IMR-90 (cell line): ENCODE measurements around the gene ZNF253. TPM values are rescaled to one million over a fixed set of nuclear protein-coding genes. Genes with fewer than 3 reads are reported as not detected.

ENCODE experiments used
- ATAC-seq: fragments of 200-7000 bp; cut with Tn5 transposase; 2 replicates; pipeline ENCODE4 v1.9.1; 2020; ENCODE audit warnings: low read depth, mild to moderate bottlenecking, moderate library complexity
- BruUV-seq: library from RNA; stranded (reverse); fragments of 400-500 nt; replicated peaks from 2 replicates; lab custom pipeline; 2021; lab: Mats Ljungman, UMichigan
- CTCF ChIA-PET: fragments of 300-600 bp; formaldehyde crosslinking; extraction: SDS; loops from one replicate; lab custom pipeline; 2021; ENCODE audit warnings: antibody characterized with exemption; lab: Yijun Ruan, JAX
- POLR2A ChIA-PET: fragments of 300-600 bp; sonication (Branson Sonifier 250); formaldehyde crosslinking; loops from one replicate; lab custom pipeline; 2022; ENCODE audit warnings: antibody characterized with exemption; ENCODE audit not compliant: unreplicated experiment; lab: Charles Lee
- DNase-seq: peaks from one replicate; pipeline ENCODE4 v3.0.0; 2013
- H2AFZ ChIP-seq: replicated peaks from 2 replicates; pipeline ENCODE3; 2013; ENCODE audit warnings: low read length, mild to moderate bottlenecking; ENCODE audit not compliant: poor library complexity
- H2AK5ac ChIP-seq: 2 replicates; pipeline ENCODE4 v1.6.1; 2013; ENCODE audit warnings: low read depth, low read length, inconsistent platforms
- H2AK9ac ChIP-seq: replicated peaks from 2 replicates; pipeline ENCODE3; 2013; ENCODE audit warnings: mild to moderate bottlenecking, low read depth, low read length, moderate library complexity; ENCODE audit not compliant: poor library complexity
- H2BK120ac ChIP-seq: 2 replicates; pipeline ENCODE4 v1.6.1; 2013; ENCODE audit warnings: low read depth, low read length, inconsistent platforms
- H2BK15ac ChIP-seq: 3 replicates; pipeline ENCODE4 v1.6.1; 2013; ENCODE audit warnings: low read depth, low read length, inconsistent platforms
- H2BK20ac ChIP-seq: 2 replicates; pipeline ENCODE4 v1.6.1; 2013; ENCODE audit warnings: low read depth, mild to moderate bottlenecking, inconsistent platforms, low read length, moderate library complexity
- H2BK5ac ChIP-seq: 2 replicates; pipeline ENCODE4 v1.6.1; 2013; ENCODE audit warnings: mild to moderate bottlenecking, low read depth, low read length, inconsistent platforms; ENCODE audit not compliant: poor library complexity, severe bottlenecking
- H3K14ac ChIP-seq: replicated peaks from 2 replicates; pipeline ENCODE4 v1.6.1; 2013; ENCODE audit warnings: low read depth, low read length, inconsistent platforms
- H3K18ac ChIP-seq: 2 replicates; pipeline ENCODE4 v1.6.1; 2013; ENCODE audit warnings: low read depth, low read length, control low read depth
- H3K23ac ChIP-seq: 2 replicates; pipeline ENCODE4 v1.6.1; 2013; ENCODE audit warnings: low read depth, low read length, inconsistent platforms
- H3K27ac ChIP-seq: 2 replicates; pipeline ENCODE4 v1.5.1; 2013; ENCODE audit warnings: mild to moderate bottlenecking, control low read depth, low read length; ENCODE audit not compliant: insufficient read depth
- H3K27me3 ChIP-seq: 2 replicates; pipeline ENCODE4 v1.6.1; 2013; ENCODE audit warnings: low read length; ENCODE audit not compliant: control insufficient read depth, insufficient read depth
- H3K36me3 ChIP-seq: 2 replicates; pipeline ENCODE4 v1.6.1; 2013; ENCODE audit warnings: low read length, mixed read lengths; ENCODE audit not compliant: control insufficient read depth, insufficient read depth
- H3K4ac ChIP-seq: 2 replicates; pipeline ENCODE4 v1.6.1; 2013; ENCODE audit warnings: low read depth, low read length, inconsistent platforms
- H3K4me1 ChIP-seq: 2 replicates; pipeline ENCODE4 v1.6.1; 2013; ENCODE audit warnings: low read length, mixed read lengths; ENCODE audit not compliant: control insufficient read depth, insufficient read depth
- H3K4me2 ChIP-seq: 2 replicates; pipeline ENCODE4 v1.6.1; 2013; ENCODE audit warnings: low read depth, mild to moderate bottlenecking, control low read depth, low read length, moderate library complexity
- H3K4me3 ChIP-seq: 2 replicates; pipeline ENCODE4 v1.5.1; 2013; ENCODE audit warnings: low read depth, mild to moderate bottlenecking, control low read depth, low read length, moderate library complexity; ENCODE audit not compliant: insufficient read depth
- H3K56ac ChIP-seq: 2 replicates; pipeline ENCODE4 v1.6.1; 2013; ENCODE audit warnings: low read length, inconsistent platforms; ENCODE audit not compliant: insufficient read depth; ENCODE audit errors: extremely low read depth
- H3K79me1 ChIP-seq, 2 experiments: 2 replicates each; pipeline ENCODE4 v1.6.1; 2013; ENCODE audit warnings: low read length in 2 of 2, inconsistent platforms in 1 of 2, low read depth in 1 of 2
- H3K9ac ChIP-seq: 2 replicates; pipeline ENCODE4 v1.6.1; 2013; ENCODE audit warnings: low read depth, low read length, control low read depth
- H3K9me1 ChIP-seq: 2 replicates; pipeline ENCODE4 v1.6.1; 2013; ENCODE audit warnings: low read length, inconsistent platforms; ENCODE audit not compliant: insufficient read depth
- H3K9me3 ChIP-seq: 2 replicates; pipeline ENCODE4 v1.6.1; 2013; ENCODE audit warnings: low read length; ENCODE audit not compliant: control insufficient read depth, insufficient read depth
- H4K20me1 ChIP-seq: 2 replicates; pipeline ENCODE4 v1.6.1; 2013; ENCODE audit warnings: low read length, inconsistent platforms; ENCODE audit not compliant: insufficient read depth
- H4K5ac ChIP-seq: 2 replicates; pipeline ENCODE4 v1.6.1; 2013; ENCODE audit warnings: mild to moderate bottlenecking, low read depth, low read length, control low read depth
- H4K8ac ChIP-seq, 2 experiments: 2 replicates each; pipeline ENCODE4 v1.6.1; 2013; ENCODE audit warnings: low read depth in 2 of 2, low read length in 2 of 2, control low read depth in 1 of 2, inconsistent platforms in 1 of 2
- H4K91ac ChIP-seq: 2 replicates; pipeline ENCODE4 v1.6.1; 2013; ENCODE audit warnings: low read depth, low read length, inconsistent platforms; ENCODE audit not compliant: insufficient read depth
- BHLHE40 ChIP-seq: fragments of 150-350 bp; IDR thresholded peaks from 2 replicates; pipeline ENCODE4 v1.6.1; 2016; ENCODE audit warnings: mild to moderate bottlenecking, low read depth, low read length
- CEBPB ChIP-seq: IDR thresholded peaks from 2 replicates; pipeline ENCODE4 v1.6.1; 2012; ENCODE audit warnings: low read depth, low read length, improper control_type of control experiment
- CHD1 ChIP-seq: IDR thresholded peaks from 2 replicates; pipeline ENCODE4 v1.6.1; 2012; ENCODE audit warnings: low read depth, low read length, improper control_type of control experiment
- MAFK ChIP-seq: IDR thresholded peaks from 2 replicates; pipeline ENCODE4 v1.6.1; 2012; ENCODE audit warnings: low read depth, low read length, improper control_type of control experiment
- MAZ ChIP-seq: IDR thresholded peaks from 2 replicates; pipeline ENCODE4 v1.6.1; 2012; ENCODE audit warnings: low read depth, mild to moderate bottlenecking, low read length, improper control_type of control experiment, moderate library complexity, borderline replicate concordance
- MXI1 ChIP-seq: IDR thresholded peaks from 2 replicates; pipeline ENCODE4 v1.6.1; 2012; ENCODE audit warnings: low read depth, mild to moderate bottlenecking, low read length, moderate library complexity, borderline replicate concordance
- NFE2L2 ChIP-seq: fragments of 150-350 bp; IDR thresholded peaks from 2 replicates; pipeline ENCODE4 v1.6.1; 2016; ENCODE audit warnings: low read depth, mild to moderate bottlenecking, low read length
- RAD21 ChIP-seq: IDR thresholded peaks from 2 replicates; pipeline ENCODE4 v1.6.1; 2012; ENCODE audit warnings: low read length, improper control_type of control experiment
- RCOR1 ChIP-seq: IDR thresholded peaks from 2 replicates; pipeline ENCODE4 v1.6.1; 2012; ENCODE audit warnings: mild to moderate bottlenecking, low read length, improper control_type of control experiment; ENCODE audit not compliant: insufficient replicate concordance
- RFX5 ChIP-seq: IDR thresholded peaks from 2 replicates; pipeline ENCODE4 v1.8.0; 2012; ENCODE audit warnings: low read depth, mild to moderate bottlenecking, low read length, moderate library complexity
- SMC3 ChIP-seq: fragments of 150-350 bp; IDR thresholded peaks from 2 replicates; pipeline ENCODE4 v1.6.1; 2016; ENCODE audit warnings: low read depth, mild to moderate bottlenecking, antibody characterized with exemption, low read length, moderate library complexity
- WGBS, 2 experiments: methylation state at CpG; one replicate each; pipeline versions ENCODE4 v1.1.5 to v1.1.7; 2013; ENCODE audit warnings: missing lambda C conversion rate in 2 of 2; ENCODE audit not compliant: insufficient read length in 1 of 2; ENCODE audit errors: extremely low coverage in 2 of 2; 5-methylcytosine and 5-hydroxymethylcytosine counted together
- dilution Hi-C: fragments of 300-500 bp; cut with HindIII; formaldehyde crosslinking; loops from one replicate; pipeline ENCODE4 v1.14.3; 2018; ENCODE audit warnings: low sequenced_read_pairs; ENCODE audit not compliant: unreplicated experiment
- in situ Hi-C: fragments of 300-500 bp; cut with MboI; formaldehyde crosslinking; loops from 3 replicates; pipeline ENCODE4 v1.14.3; 2019; ENCODE audit warnings: low sequenced_read_pairs, inconsistent platforms, mixed read lengths
- intact Hi-C: fragments of 100-400 bp; cut with micrococcal nuclease; formaldehyde crosslinking; loops from 2 replicates; pipeline ENCODE4 v1.10.0; 2022
- polyA plus RNA-seq, 3 experiments: library from polyadenylated mRNA; depleted of rRNA; stranded (reverse); fragments of >200 nt; gene quantifications; 2 replicates each; pipeline ENCODE4 v1.2.3, GENCODE V29; 2012; ENCODE audit warnings: low replicate concordance in 1 of 3
- total RNA-seq: library from RNA; depleted of rRNA; stranded (reverse); fragments of >200 nt; gene quantifications from 2 replicates; pipeline ENCODE4 v1.2.3, GENCODE V29; 2012
- TF ChIP-seq, protein P1 (sequence below): fragments of 150-350 bp; IDR thresholded peaks from 2 replicates; pipeline ENCODE4 v1.6.1; 2017; ENCODE audit warnings: mild to moderate bottlenecking, antibody characterized with exemption, low read length, low read depth
- TF ChIP-seq, protein P2 (sequence below): conservative IDR thresholded peaks from 2 replicates; pipeline ENCODE4 v1.5.1; 2012; ENCODE audit warnings: mild to moderate bottlenecking, low read depth, low read length, improper control_type of control experiment
- TF ChIP-seq, protein P3 (sequence below): fragments of 150-350 bp; IDR thresholded peaks from 2 replicates; pipeline ENCODE4 v1.6.1; 2016; ENCODE audit warnings: low read depth, mild to moderate bottlenecking, low read length, moderate library complexity, borderline replicate concordance

ZNF253 gene
- total and polyA plus RNA-seq, 2 of the 4 experiments (the other 2 are of a cell fraction) = 0.74 to 3.4 TPM

DNA sequence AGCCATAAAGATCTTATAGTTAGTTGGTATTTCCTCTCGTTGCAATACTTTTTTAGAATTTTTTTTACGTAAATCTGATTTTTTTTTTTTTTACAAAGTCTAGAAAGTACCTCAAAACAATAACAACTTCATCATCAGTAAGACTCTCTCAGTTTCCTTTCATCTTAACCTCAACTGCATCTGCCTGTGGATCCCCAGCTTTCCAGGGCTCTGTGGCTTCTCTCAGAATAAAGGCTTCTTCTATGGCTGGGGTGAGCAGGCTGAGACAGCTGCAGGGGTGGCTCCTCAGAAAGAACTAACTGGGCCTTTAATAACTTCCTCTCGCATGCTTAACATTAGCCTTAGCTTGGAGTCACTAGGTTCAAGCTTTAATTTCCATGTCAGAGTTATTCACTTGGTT is 48.3 kb upstream of the ZNF253 start:
- Histone ChIP-seq H3K4ac (no peak overlapping the region), H3K18ac (no peak overlapping the region), H2BK5ac (no peak overlapping the region), H3K4me2 (no peak overlapping the region), H3K4me1 (no peaks in the 10 kb centered on the region), H3K23ac (no peak overlapping the region), H4K20me1 (no peaks in the 10 kb centered on the region), H3K79me1 (peaks cover 0 to 4% of the 10 kb centered on the region in 2 experiments; a peak in 1 of 4 replicates), H2BK120ac (no peak overlapping the region), H3K27me3 (no peaks in the 10 kb centered on the region), H4K5ac (no peak overlapping the region), H3K9me1 (no peaks in the 10 kb centered on the region), H3K36me3 (peaks cover 26% of the 10 kb centered on the region), H3K4me3 (no peak overlapping the region), H3K27ac (no peak overlapping the region), H2AFZ (no peak overlapping the region), H4K8ac (no peak overlapping the region), H2AK9ac (no peak overlapping the region), H2BK20ac (no peak overlapping the region), H3K9me3 (peaks cover 31% of the 10 kb centered on the region), H2AK5ac (no peak overlapping the region), H3K14ac (no peak overlapping the region), H4K91ac (no peak overlapping the region), H2BK15ac (no peak overlapping the region), H3K9ac (no peak overlapping the region), H3K56ac (no peak overlapping the region)
- intact Hi-C loops = no loop called here
- in situ Hi-C loops = no loop called here
- no CpG with 5 or more reads among the region's 3 CpGs for WGBS, 2 experiments
- ChIA-PET CTCF (interaction anchor here (0.6 kb wide), 1 partner anchor 153 kb away, joined by 3 read pairs; no protein-coding TSS in a partner anchor), POLR2A (no interaction called here)
- no TSS peak for BruUV-seq
- ATAC-seq (no peak), DNase-seq (no peak)
- dilution Hi-C loops = no loop called here
- TF ChIP-seq SMC3 = no peak
- no peak for TF ChIP-seq BHLHE40
- TF ChIP-seq MXI1 = no peak
- TF ChIP-seq, protein P1, sequence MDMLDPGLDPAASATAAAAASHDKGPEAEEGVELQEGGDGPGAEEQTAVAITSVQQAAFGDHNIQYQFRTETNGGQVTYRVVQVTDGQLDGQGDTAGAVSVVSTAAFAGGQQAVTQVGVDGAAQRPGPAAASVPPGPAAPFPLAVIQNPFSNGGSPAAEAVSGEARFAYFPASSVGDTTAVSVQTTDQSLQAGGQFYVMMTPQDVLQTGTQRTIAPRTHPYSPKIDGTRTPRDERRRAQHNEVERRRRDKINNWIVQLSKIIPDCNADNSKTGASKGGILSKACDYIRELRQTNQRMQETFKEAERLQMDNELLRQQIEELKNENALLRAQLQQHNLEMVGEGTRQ = no peak
- no peak for TF ChIP-seq MAFK
- no peak for TF ChIP-seq RAD21
- no peak for TF ChIP-seq NFE2L2
- TF ChIP-seq RFX5 = no peak
- no peak for TF ChIP-seq CEBPB
- no peak for TF ChIP-seq MAZ
- no peak for TF ChIP-seq RCOR1
- TF ChIP-seq CHD1 = no peak
- TF ChIP-seq, protein P2, sequence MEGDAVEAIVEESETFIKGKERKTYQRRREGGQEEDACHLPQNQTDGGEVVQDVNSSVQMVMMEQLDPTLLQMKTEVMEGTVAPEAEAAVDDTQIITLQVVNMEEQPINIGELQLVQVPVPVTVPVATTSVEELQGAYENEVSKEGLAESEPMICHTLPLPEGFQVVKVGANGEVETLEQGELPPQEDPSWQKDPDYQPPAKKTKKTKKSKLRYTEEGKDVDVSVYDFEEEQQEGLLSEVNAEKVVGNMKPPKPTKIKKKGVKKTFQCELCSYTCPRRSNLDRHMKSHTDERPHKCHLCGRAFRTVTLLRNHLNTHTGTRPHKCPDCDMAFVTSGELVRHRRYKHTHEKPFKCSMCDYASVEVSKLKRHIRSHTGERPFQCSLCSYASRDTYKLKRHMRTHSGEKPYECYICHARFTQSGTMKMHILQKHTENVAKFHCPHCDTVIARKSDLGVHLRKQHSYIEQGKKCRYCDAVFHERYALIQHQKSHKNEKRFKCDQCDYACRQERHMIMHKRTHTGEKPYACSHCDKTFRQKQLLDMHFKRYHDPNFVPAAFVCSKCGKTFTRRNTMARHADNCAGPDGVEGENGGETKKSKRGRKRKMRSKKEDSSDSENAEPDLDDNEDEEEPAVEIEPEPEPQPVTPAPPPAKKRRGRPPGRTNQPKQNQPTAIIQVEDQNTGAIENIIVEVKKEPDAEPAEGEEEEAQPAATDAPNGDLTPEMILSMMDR = no peak
- TF ChIP-seq, protein P3, sequence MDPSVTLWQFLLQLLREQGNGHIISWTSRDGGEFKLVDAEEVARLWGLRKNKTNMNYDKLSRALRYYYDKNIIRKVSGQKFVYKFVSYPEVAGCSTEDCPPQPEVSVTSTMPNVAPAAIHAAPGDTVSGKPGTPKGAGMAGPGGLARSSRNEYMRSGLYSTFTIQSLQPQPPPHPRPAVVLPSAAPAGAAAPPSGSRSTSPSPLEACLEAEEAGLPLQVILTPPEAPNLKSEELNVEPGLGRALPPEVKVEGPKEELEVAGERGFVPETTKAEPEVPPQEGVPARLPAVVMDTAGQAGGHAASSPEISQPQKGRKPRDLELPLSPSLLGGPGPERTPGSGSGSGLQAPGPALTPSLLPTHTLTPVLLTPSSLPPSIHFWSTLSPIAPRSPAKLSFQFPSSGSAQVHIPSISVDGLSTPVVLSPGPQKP = no peak
